Measurements from ENCODE around the gene CYP4V2. TPM values are rescaled to one million over a fixed set of nuclear protein-coding genes. Genes with fewer than 3 reads are reported as not detected.

CYP4V2 gene
- total and polyA plus RNA-seq, 10 donors, result 13.1 to 59.9 (median 40.3) TPM

- Histone ChIP-seq H3K9me3 (no peaks in the 10 kb centered on the region), H3K27me3 (replicated peaks in 1 of 7) (peaks cover 0 to 6% (median 0%) of the 10 kb centered on the region in 7 donors), H3K4me1 (no peaks in the 10 kb centered on the region), H3K4me3 (no peak overlapping the region), H3K27ac (no peak overlapping the region), H3K36me3 (no peaks in the 10 kb centered on the region)
- TF ChIP-seq POLR2AphosphoS5 (IDR thresholded peaks at IDR 0.05) (no peak), POLR2A (IDR thresholded peaks at IDR 0.05) (no peak), CTCF (IDR thresholded peaks at IDR 0.05 in 8 of 11, conservative IDR thresholded peaks at IDR 0.05 in 3 of 11) (no peak)
- no peak for DNase-seq
- WGBS, 5 donors, result 61 to 72% (median 71%) methylated on average over 6 of the region's 6 CpGs
- intact Hi-C loops (cut with DNase I; ENCODE audit: low total_unique reads), result no loop called here
Measured at GRCh38 chr4:186161138-186161537, 30.2 kb upstream of the CYP4V2 start.

GRCh38 chr4:186166852-186167512 lies 24.4 kb upstream of the CYP4V2 start:
- Histone ChIP-seq H3K4me1 (no peaks in the 10 kb centered on the region), H3K4me3 (no peak overlapping the region), H3K9me3 (no peaks in the 10 kb centered on the region), H3K27me3 (replicated peaks in 1 of 7) (peaks cover 0 to 6% (median 0%) of the 10 kb centered on the region in 7 donors), H3K36me3 (no peaks in the 10 kb centered on the region), H3K27ac (no peak overlapping the region)
- TF ChIP-seq CTCF (IDR thresholded peaks at IDR 0.05 in 8 of 11, conservative IDR thresholded peaks at IDR 0.05 in 3 of 11) (no peak), POLR2A (IDR thresholded peaks at IDR 0.05) (no peak), POLR2AphosphoS5 (IDR thresholded peaks at IDR 0.05) (no peak)
- WGBS, 5 donors, result 85 to 90% (median 90%) methylated on average over 15 of the region's 15 CpGs
- DNase-seq, result no peak
- intact Hi-C loops (cut with DNase I; ENCODE audit: low total_unique reads), result no loop called here

GRCh38 chr4:186167605-186168004 lies 23.8 kb upstream of the CYP4V2 start:
- WGBS, 5 donors, result 65 to 88% (median 76%) methylated on average over 5 of the region's 5 CpGs
- H3K4me3 ChIP-seq, result no peak overlapping the region
- H3K36me3 ChIP-seq, result no peaks in the 10 kb centered on the region
- no peaks in the 10 kb centered on the region for H3K4me1 ChIP-seq
- intact Hi-C loops (cut with DNase I; ENCODE audit: low total_unique reads), result no loop called here
- H3K27ac ChIP-seq, result no peak overlapping the region
- TF ChIP-seq CTCF (IDR thresholded peaks at IDR 0.05 in 8 of 11, conservative IDR thresholded peaks at IDR 0.05 in 3 of 11) (no peak), POLR2A (IDR thresholded peaks at IDR 0.05) (no peak), POLR2AphosphoS5 (IDR thresholded peaks at IDR 0.05) (no peak)
- DNase-seq, result no peak
- H3K27me3 ChIP-seq (replicated peaks in 1 of 7), result peaks cover 0 to 6% (median 0%) of the 10 kb centered on the region in 7 donors
- no peaks in the 10 kb centered on the region for H3K9me3 ChIP-seq

- peaks cover 0 to 6% (median 0%) of the 10 kb centered on the region in 7 donors for H3K27me3 ChIP-seq (replicated peaks in 1 of 7)
- 91 to 97% (median 93%) methylated on average over 9 of the region's 9 CpGs for WGBS, 5 donors
- no peaks in the 10 kb centered on the region for H3K9me3 ChIP-seq
- no peak for TF ChIP-seq POLR2AphosphoS5 (IDR thresholded peaks at IDR 0.05)
- no peak for TF ChIP-seq POLR2A (IDR thresholded peaks at IDR 0.05)
- TF ChIP-seq CTCF (IDR thresholded peaks at IDR 0.05 in 8 of 11, conservative IDR thresholded peaks at IDR 0.05 in 3 of 11), result no peak
- no peak overlapping the region for H3K27ac ChIP-seq
- no peaks in the 10 kb centered on the region for H3K36me3 ChIP-seq
- intact Hi-C loops (cut with DNase I; ENCODE audit: low total_unique reads), result no loop called here
- no peaks in the 10 kb centered on the region for H3K4me1 ChIP-seq
- no peak for DNase-seq
- H3K4me3 ChIP-seq, result no peak overlapping the region
Measured at GRCh38 chr4:186168750-186169149, 22.6 kb upstream of the CYP4V2 start.

Data from spleen (tissue), 11 donors.